Posterior cingulate gyrus (tissue), 11 donors: ENCODE results near the gene CCR5AS.
"Not testable (repeated sequence)": the region's sequence is repeated elsewhere in the genome, so short reads cannot be mapped to it uniquely, and the experiment has no call there.

Experiments used
- DNase-seq, 10 donors: peaks; one replicate each; pipeline versions ENCODE4 v3.0.0 to v3.0.0-alpha.2; 2020 to 2021; ENCODE audit warnings: mixed read lengths in 3 of 10
- intact Hi-C: fragments of 100-400 bp; cut with DNase I; formaldehyde crosslinking; loops from one replicate; pipeline ENCODE4 v1.15.1; 2023

The CCR5AS gene

DNA sequence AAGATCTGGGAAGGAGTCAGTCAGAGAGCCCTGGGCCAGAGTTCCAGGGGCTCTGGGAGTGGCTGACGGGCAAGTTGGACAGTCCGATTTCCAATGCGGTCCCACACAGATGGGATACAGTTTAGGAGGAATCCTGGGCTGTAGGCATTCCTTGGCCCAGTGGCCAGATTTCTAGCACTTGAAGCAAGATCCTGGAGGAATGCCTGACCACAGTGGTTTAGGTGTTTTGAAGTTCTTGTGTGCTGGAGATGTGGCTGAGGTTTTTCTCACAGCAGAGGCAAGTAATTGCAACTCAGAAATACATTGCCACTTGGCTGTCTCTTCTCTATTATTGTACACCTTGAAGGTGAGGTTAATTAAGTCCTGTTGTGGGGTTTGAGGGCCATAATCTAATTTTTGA, 76.2 kb downstream of the CCR5AS start:
- intact Hi-C loops, DNase-seq: not testable (repeated sequence)

- intact Hi-C loops = no loop called here
- no peak for DNase-seq
These were observed 81.1 kb downstream of the CCR5AS start for GRCh38 chr3:46325645-46326300.

DNA sequence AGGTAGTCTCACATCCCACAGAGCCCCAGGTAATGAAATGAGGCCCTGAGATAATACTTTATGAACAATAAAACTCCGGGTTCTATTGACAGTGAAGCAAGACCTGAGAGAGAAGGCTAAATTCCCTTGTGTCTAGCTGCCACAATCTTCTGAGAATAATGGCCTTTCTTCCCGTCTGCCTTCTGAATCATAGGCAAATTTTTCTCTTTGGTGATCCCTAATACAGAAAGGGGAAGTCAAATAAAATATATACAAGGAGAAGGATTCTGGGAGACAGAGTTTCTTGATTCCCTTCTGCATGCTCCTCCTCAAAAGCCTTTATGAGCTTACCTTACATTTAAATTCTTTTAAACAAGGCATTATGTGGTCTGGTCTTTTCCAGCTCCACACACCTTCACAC, 82.8 kb downstream of the CCR5AS start:
- intact Hi-C loops = no loop called here
- no peak for DNase-seq

GRCh38 chr3:46321461-46322104, 85.3 kb downstream of the CCR5AS start:
- DNase-seq = no peak
- intact Hi-C loops = no loop called here

- intact Hi-C loops = no loop called here
- no peak for DNase-seq
These were observed 88.5 kb downstream of the CCR5AS start for GRCh38 chr3:46318207-46318927.

- DNase-seq = no peak
- intact Hi-C loops = no loop called here
These were observed 90.7 kb downstream of the CCR5AS start for GRCh38 chr3:46316206-46316605.

- no peak for DNase-seq
- intact Hi-C loops = no loop called here
These were observed 92.3 kb downstream of the CCR5AS start for GRCh38 chr3:46314517-46314916.
